CD4-positive, alpha-beta T cell treated with Interferon alpha-2 for 1 hour (primary cell): ENCODE measurements around the gene ATP2A3.

Source experiments
- DNase-seq, 2 donors: peaks; one replicate each; pipeline ENCODE4 v3.0.0-alpha.2; 2020 to 2022

The ATP2A3 gene

GRCh38 chr17:3925684-3926485, 38.4 kb downstream of the ATP2A3 start:
- no peak for DNase-seq

GRCh38 chr17:3924512-3925350, 39.5 kb downstream of the ATP2A3 start:
- no peak for DNase-seq

- no peak for DNase-seq
Measured at GRCh38 chr17:3923466-3924190, 40.6 kb downstream of the ATP2A3 start.

- no peak for DNase-seq
Measured at GRCh38 chr17:3922765-3923164, 41.5 kb downstream of the ATP2A3 start.

GRCh38 chr17:3921502-3922319, 42.5 kb downstream of the ATP2A3 start:
- no peak for DNase-seq

- DNase-seq: no peak
Measured at GRCh38 chr17:3921006-3921405, 43.2 kb downstream of the ATP2A3 start.

GRCh38 chr17:3919123-3919624, 45.1 kb downstream of the ATP2A3 start:
- DNase-seq: no peak

GRCh38 chr17:3918372-3919122, 45.7 kb downstream of the ATP2A3 start:
- no peak for DNase-seq

GRCh38 chr17:3917391-3917931, 46.8 kb downstream of the ATP2A3 start:
- no peak for DNase-seq

GRCh38 chr17:3916825-3917224, 47.4 kb downstream of the ATP2A3 start:
- peak in 1 of 2 donors; percentile 24 for DNase-seq

- DNase-seq: peak; percentile 47 to 65
Measured at GRCh38 chr17:3915995-3916696, 48.1 kb downstream of the ATP2A3 start, which contains the start of gene P2RX1. TSS of gene P2RX1 (minus strand) at chr17:3916465. CDS start at chr17:3916225, 240 bp downstream.

- DNase-seq: no peak
Measured at GRCh38 chr17:3915581-3915994, 48.6 kb downstream of the ATP2A3 start.

GRCh38 chr17:3914312-3914670, 49.9 kb downstream of the ATP2A3 start:
- peak in 1 of 2 donors; percentile 82 for DNase-seq

GRCh38 chr17:3913531-3914311, 50.5 kb downstream of the ATP2A3 start:
- peak; percentile 84 to 86 for DNase-seq

GRCh38 chr17:3912827-3913226, 51.4 kb downstream of the ATP2A3 start:
- no peak for DNase-seq

- DNase-seq: peak; percentile 78 to 91
Measured at GRCh38 chr17:3911271-3912053, 52.8 kb downstream of the ATP2A3 start.

- DNase-seq: no peak
Measured at GRCh38 chr17:3910420-3911270, 53.6 kb downstream of the ATP2A3 start.

- no peak for DNase-seq
Measured at GRCh38 chr17:3909257-3909656, 55.0 kb downstream of the ATP2A3 start.
